Astrocyte (in vitro differentiated cells and primary cell): ENCODE measurements around the gene IQGAP1. TPM values are rescaled to one million over a fixed set of nuclear protein-coding genes. Genes with fewer than 3 reads are reported as not detected.

Experiments used
- DNase-seq: peaks from one replicate; pipeline ENCODE4 v3.0.0-alpha.2; 2010; ENCODE audit warnings: low read depth
- FAIRE-seq: peaks from 2 replicates; lab custom pipeline; 2011; peaks lifted over from hg19 to GRCh38; lab: Jason Lieb, UNC
- H2AFZ ChIP-seq: 2 replicates; pipeline ENCODE4 v1.6.0; 2012; ENCODE audit warnings: low read depth, low read length, inconsistent platforms
- H3K27ac ChIP-seq: 2 replicates; pipeline ENCODE4 v1.5.1; 2011; ENCODE audit warnings: low read depth, low read length, inconsistent platforms
- H3K27me3 ChIP-seq: 2 replicates; pipeline ENCODE4 v1.6.0; 2011; ENCODE audit warnings: low read length, inconsistent platforms; ENCODE audit not compliant: insufficient read depth
- H3K36me3 ChIP-seq: 2 replicates; pipeline ENCODE4 v1.5.1; 2011; ENCODE audit warnings: low read length, inconsistent platforms; ENCODE audit not compliant: insufficient read depth
- H3K4me1 ChIP-seq: 2 replicates; pipeline ENCODE4 v1.5.1; 2011; ENCODE audit warnings: low read length, inconsistent platforms; ENCODE audit not compliant: insufficient read depth
- H3K4me2 ChIP-seq: 2 replicates; pipeline ENCODE4 v1.6.0; 2012; ENCODE audit warnings: low read length, inconsistent platforms
- H3K4me3 ChIP-seq: 2 replicates; pipeline ENCODE4 v1.5.1; 2011; ENCODE audit warnings: low read depth, mild to moderate bottlenecking, low read length, inconsistent platforms; ENCODE audit not compliant: insufficient read depth
- H3K79me2 ChIP-seq: 2 replicates; pipeline ENCODE4 v1.6.0; 2012; ENCODE audit warnings: mild to moderate bottlenecking, low read length, inconsistent platforms; ENCODE audit not compliant: insufficient read depth
- H3K9ac ChIP-seq: 2 replicates; pipeline ENCODE4 v1.6.0; 2012; ENCODE audit warnings: mild to moderate bottlenecking, low read length, inconsistent platforms
- H3K9me3 ChIP-seq: 2 replicates; pipeline ENCODE4 v1.5.1; 2012; ENCODE audit warnings: low read depth, mild to moderate bottlenecking, low read length, inconsistent platforms; ENCODE audit not compliant: insufficient read depth
- H4K20me1 ChIP-seq: 2 replicates; pipeline ENCODE4 v1.6.0; 2012; ENCODE audit warnings: low read length, inconsistent platforms; ENCODE audit not compliant: insufficient read depth
- H3K27ac Mint-ChIP-seq: one replicate; pipeline ENCODE4 v1.8.0; 2021; ENCODE audit warnings: mild to moderate bottlenecking, mixed read lengths; ENCODE audit not compliant: unreplicated experiment
- H3K27me3 Mint-ChIP-seq: one replicate; pipeline ENCODE4 v1.8.0; 2021; ENCODE audit warnings: low read depth, mixed read lengths; ENCODE audit not compliant: unreplicated experiment
- H3K36me3 Mint-ChIP-seq: one replicate; pipeline ENCODE4 v1.8.0; 2021; ENCODE audit warnings: low read depth, mixed read lengths; ENCODE audit not compliant: unreplicated experiment
- H3K4me1 Mint-ChIP-seq: one replicate; pipeline ENCODE4 v1.8.0; 2021; ENCODE audit warnings: low read depth, mixed read lengths; ENCODE audit not compliant: unreplicated experiment
- H3K4me3 Mint-ChIP-seq: one replicate; pipeline ENCODE4 v1.8.0; 2021; ENCODE audit warnings: mild to moderate bottlenecking, moderate library complexity, mixed read lengths; ENCODE audit not compliant: unreplicated experiment
- H3K9me3 Mint-ChIP-seq: one replicate; pipeline ENCODE4 v1.8.0; 2021; ENCODE audit warnings: mild to moderate bottlenecking, mixed read lengths; ENCODE audit not compliant: unreplicated experiment
- EZH2 ChIP-seq: IDR thresholded peaks from 2 replicates; pipeline ENCODE4 v1.6.1; 2012; ENCODE audit warnings: mild to moderate bottlenecking, low read length, inconsistent platforms; ENCODE audit not compliant: insufficient read depth
- total RNA-seq: library from RNA; stranded (reverse); gene quantifications from 2 replicates; pipeline ENCODE4 v1.2.1, GENCODE V29; 2021
- TF ChIP-seq, protein P1 (sequence below): IDR thresholded peaks from 2 replicates; pipeline ENCODE4 v1.5.1; 2011; ENCODE audit warnings: low read depth, mild to moderate bottlenecking, inconsistent platforms, low read length, moderate library complexity; ENCODE audit not compliant: insufficient read depth

Gene IQGAP1
- total RNA-seq, 1 donor from 2014 or later: 226 TPM

GRCh38 chr15:90362936-90363212 lies 25.2 kb upstream of the IQGAP1 start:
- peak; percentile 43 for FAIRE-seq
- Mint-ChIP-seq H3K36me3 (peaks cover 12% of the 10 kb centered on the region), H3K9me3 (no peaks in the 10 kb centered on the region), H3K27me3 (peaks cover 2% of the 10 kb centered on the region), H3K4me1 (peaks cover 33% of the 10 kb centered on the region), H3K4me3 (no peak overlapping the region), H3K27ac (peak overlapping the region; percentile 99)
- Histone ChIP-seq H4K20me1 (no peaks in the 10 kb centered on the region), H3K9me3 (no peaks in the 10 kb centered on the region), H3K4me3 (no peak overlapping the region), H3K36me3 (no peaks in the 10 kb centered on the region), H3K27ac (peak overlapping the region; percentile 96), H3K79me2 (no peaks in the 10 kb centered on the region), H3K4me1 (peaks cover 40% of the 10 kb centered on the region), H3K9ac (peak overlapping the region; percentile 78), H3K4me2 (peak overlapping the region; percentile 64), H2AFZ (peak overlapping the region; percentile 6), H3K27me3 (no peaks in the 10 kb centered on the region)
- TF ChIP-seq, protein P1, sequence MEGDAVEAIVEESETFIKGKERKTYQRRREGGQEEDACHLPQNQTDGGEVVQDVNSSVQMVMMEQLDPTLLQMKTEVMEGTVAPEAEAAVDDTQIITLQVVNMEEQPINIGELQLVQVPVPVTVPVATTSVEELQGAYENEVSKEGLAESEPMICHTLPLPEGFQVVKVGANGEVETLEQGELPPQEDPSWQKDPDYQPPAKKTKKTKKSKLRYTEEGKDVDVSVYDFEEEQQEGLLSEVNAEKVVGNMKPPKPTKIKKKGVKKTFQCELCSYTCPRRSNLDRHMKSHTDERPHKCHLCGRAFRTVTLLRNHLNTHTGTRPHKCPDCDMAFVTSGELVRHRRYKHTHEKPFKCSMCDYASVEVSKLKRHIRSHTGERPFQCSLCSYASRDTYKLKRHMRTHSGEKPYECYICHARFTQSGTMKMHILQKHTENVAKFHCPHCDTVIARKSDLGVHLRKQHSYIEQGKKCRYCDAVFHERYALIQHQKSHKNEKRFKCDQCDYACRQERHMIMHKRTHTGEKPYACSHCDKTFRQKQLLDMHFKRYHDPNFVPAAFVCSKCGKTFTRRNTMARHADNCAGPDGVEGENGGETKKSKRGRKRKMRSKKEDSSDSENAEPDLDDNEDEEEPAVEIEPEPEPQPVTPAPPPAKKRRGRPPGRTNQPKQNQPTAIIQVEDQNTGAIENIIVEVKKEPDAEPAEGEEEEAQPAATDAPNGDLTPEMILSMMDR: no peak
- no peak for TF ChIP-seq EZH2
- peak; percentile 91 for DNase-seq

GRCh38 chr15:90364251-90364650 lies 23.8 kb upstream of the IQGAP1 start:
- Histone ChIP-seq H3K4me2 (peak overlapping the region; percentile 68), H3K79me2 (no peaks in the 10 kb centered on the region), H3K9ac (peak overlapping the region; percentile 45), H3K4me3 (no peak overlapping the region), H4K20me1 (no peaks in the 10 kb centered on the region), H3K9me3 (no peaks in the 10 kb centered on the region), H3K27me3 (no peaks in the 10 kb centered on the region), H2AFZ (peak overlapping the region; percentile 62), H3K36me3 (no peaks in the 10 kb centered on the region), H3K27ac (peak overlapping the region; percentile 71), H3K4me1 (peaks cover 32% of the 10 kb centered on the region)
- peak; percentile 83 for DNase-seq
- H3K27me3 Mint-ChIP-seq: peaks cover 2% of the 10 kb centered on the region
- no peak overlapping the region for H3K4me3 Mint-ChIP-seq
- peaks cover 12% of the 10 kb centered on the region for H3K36me3 Mint-ChIP-seq
- H3K4me1 Mint-ChIP-seq: peaks cover 27% of the 10 kb centered on the region
- no peak for TF ChIP-seq EZH2
- TF ChIP-seq, protein P1: no peak
- H3K9me3 Mint-ChIP-seq: no peaks in the 10 kb centered on the region
- peak overlapping the region; percentile 83 for H3K27ac Mint-ChIP-seq
- peak; percentile 9 for FAIRE-seq

DNA sequence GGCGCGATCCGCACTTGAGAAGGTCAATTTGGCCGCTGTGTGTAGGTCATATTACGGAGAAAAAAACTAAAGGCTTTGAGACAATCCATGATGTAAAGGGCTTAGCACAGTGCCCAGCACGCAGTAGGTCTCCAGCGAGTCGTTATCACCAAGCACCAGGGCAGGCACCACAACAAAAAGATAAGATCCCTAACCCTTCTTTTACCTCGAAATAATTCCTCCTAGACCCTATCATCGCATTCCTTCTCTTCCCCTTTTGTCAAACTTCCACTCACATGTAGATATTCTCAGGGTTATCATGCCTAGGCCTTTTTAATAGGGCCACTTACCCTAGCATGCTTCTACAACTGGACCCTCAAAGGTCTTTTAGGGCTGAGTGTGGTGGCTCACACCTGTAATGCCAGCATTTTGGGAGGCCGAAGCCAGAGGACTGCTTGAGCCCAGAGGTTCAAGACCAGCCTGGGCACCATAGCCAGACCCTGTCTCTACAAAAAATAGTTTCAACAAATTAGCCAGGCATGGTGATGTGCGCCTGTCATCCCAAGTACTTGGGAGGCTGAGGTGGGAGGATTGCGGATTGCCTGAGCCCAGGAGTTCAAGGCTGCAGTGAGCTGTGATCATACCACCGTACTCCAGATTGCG lies 22.5 kb upstream of the IQGAP1 start:
- H3K36me3 Mint-ChIP-seq: peaks cover 6% of the 10 kb centered on the region
- TF ChIP-seq, protein P1: no peak
- TF ChIP-seq EZH2: no peak
- peaks cover 32% of the 10 kb centered on the region for H3K4me1 ChIP-seq
- H3K27ac ChIP-seq: no peak overlapping the region
- H3K27me3 Mint-ChIP-seq: peaks cover 2% of the 10 kb centered on the region
- H3K79me2 ChIP-seq: no peaks in the 10 kb centered on the region
- H3K4me3 ChIP-seq: no peak overlapping the region
- H3K4me3 Mint-ChIP-seq: no peak overlapping the region
- H3K4me2 ChIP-seq: no peak overlapping the region
- no peaks in the 10 kb centered on the region for H3K9me3 Mint-ChIP-seq
- no peaks in the 10 kb centered on the region for H3K27me3 ChIP-seq
- no peaks in the 10 kb centered on the region for H3K9me3 ChIP-seq
- no peak for FAIRE-seq
- no peak for DNase-seq
- no peak overlapping the region for H3K27ac Mint-ChIP-seq
- peaks cover 27% of the 10 kb centered on the region for H3K4me1 Mint-ChIP-seq
- H2AFZ ChIP-seq: no peak overlapping the region
- no peak overlapping the region for H3K9ac ChIP-seq
- H4K20me1 ChIP-seq: no peaks in the 10 kb centered on the region
- H3K36me3 ChIP-seq: no peaks in the 10 kb centered on the region
